ENCODE results near the gene OR1E1. TPM values are rescaled to one million over a fixed set of nuclear protein-coding genes. Genes with fewer than 3 reads are reported as not detected.
"Not testable (repeated sequence)": the region's sequence is repeated elsewhere in the genome, so short reads cannot be mapped to it uniquely, and the experiment has no call there.

The OR1E1 gene
- total RNA-seq, 1 donor from 2014 or later: not detected

DNA sequence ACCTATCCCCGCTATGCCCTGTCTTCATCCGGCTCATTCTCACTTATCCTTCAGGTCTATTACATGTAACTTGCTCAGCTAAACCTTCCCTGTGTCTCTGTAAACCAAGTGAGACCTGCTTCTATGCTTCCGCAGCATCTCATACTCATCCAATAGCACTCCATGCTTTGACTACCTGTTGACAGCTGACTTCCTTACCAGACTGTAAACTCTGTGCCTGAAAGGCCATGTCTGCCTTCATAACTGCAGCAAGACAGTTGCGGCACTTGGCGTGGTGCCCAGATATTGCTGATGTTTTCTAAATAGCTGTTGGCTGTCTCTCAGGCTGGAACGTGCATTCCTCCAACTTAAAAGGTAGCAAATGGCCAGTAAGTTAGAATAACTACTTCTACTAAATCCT lies 1.8 kb upstream of the OR1E1 start:
- no peak for DNase-seq (ENCODE audit: extremely low spot score in 2 of 2)
- Histone ChIP-seq H3K36me3 (no peaks in the 10 kb centered on the region), H3K27ac (no peak overlapping the region), H3K4me1 (no peaks in the 10 kb centered on the region), H3K9me3 (no peaks in the 10 kb centered on the region), H3K4me3 (no peak overlapping the region), H3K27me3 (no peaks in the 10 kb centered on the region)
- intact Hi-C loops (cut with DNase I): no loop called here
- TF ChIP-seq POLR2AphosphoS5 (IDR thresholded peaks at IDR 0.05; ENCODE audit: insufficient read depth in 1 of 2, low read depth in 1 of 2): no peak
- TF ChIP-seq POLR2A (IDR thresholded peaks at IDR 0.05): no peak
- TF ChIP-seq, protein P1, sequence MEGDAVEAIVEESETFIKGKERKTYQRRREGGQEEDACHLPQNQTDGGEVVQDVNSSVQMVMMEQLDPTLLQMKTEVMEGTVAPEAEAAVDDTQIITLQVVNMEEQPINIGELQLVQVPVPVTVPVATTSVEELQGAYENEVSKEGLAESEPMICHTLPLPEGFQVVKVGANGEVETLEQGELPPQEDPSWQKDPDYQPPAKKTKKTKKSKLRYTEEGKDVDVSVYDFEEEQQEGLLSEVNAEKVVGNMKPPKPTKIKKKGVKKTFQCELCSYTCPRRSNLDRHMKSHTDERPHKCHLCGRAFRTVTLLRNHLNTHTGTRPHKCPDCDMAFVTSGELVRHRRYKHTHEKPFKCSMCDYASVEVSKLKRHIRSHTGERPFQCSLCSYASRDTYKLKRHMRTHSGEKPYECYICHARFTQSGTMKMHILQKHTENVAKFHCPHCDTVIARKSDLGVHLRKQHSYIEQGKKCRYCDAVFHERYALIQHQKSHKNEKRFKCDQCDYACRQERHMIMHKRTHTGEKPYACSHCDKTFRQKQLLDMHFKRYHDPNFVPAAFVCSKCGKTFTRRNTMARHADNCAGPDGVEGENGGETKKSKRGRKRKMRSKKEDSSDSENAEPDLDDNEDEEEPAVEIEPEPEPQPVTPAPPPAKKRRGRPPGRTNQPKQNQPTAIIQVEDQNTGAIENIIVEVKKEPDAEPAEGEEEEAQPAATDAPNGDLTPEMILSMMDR (IDR thresholded peaks at IDR 0.05): no peak

DNA sequence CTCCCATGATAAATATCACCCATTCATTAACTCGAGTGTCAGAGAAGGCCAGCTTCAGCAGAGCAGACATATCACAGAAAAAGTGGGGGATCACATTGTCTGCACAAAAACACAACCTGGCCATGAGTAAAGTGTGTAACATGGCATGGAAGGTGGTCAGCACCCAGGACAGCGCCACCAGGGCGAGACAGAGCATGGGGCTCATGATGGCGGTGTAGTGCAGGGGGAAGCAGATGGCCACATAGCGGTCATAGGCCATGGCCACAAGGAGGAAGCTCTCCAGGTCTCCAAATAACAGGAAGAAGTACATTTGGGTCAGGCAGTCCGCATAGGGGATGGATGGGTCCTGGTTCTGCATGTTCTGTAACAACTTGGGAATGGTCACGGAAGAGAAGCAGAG lies 409 bp downstream of the OR1E1 start:
- DNase-seq (ENCODE audit: extremely low spot score in 2 of 2); H3K27me3 ChIP-seq; H3K4me3 ChIP-seq; intact Hi-C loops (cut with DNase I); H3K9me3 ChIP-seq; H3K4me1 ChIP-seq; H3K36me3 ChIP-seq; H3K27ac ChIP-seq: not testable (repeated sequence)

DNA sequence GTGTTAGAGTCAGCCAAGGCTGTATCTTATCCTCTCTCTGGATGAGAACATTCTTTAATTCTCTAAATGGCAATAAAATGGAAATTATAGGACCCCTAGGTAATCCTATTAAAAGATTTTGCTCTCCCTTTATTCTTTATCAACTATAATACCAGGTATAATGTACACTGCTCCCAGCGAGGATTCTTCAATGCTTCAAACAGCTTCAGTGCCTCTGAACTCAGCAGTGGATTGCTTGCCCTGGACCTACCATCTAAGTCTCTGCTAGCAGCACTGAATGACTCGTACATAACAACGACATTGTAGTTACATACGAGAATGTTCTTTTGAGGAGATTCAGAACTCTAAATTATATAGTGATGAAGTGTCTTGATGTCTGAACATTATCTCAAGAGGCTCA lies 8.4 kb downstream of the OR1E1 start:
- Histone ChIP-seq H3K4me1 (no peaks in the 10 kb centered on the region), H3K9me3 (no peaks in the 10 kb centered on the region), H3K27me3 (no peaks in the 10 kb centered on the region), H3K27ac (no peak overlapping the region), H3K36me3 (no peaks in the 10 kb centered on the region), H3K4me3 (no peak overlapping the region)
- intact Hi-C loops (cut with DNase I): no loop called here
- no peak for DNase-seq (ENCODE audit: extremely low spot score in 2 of 2)
- TF ChIP-seq, protein P1 (IDR thresholded peaks at IDR 0.05): no peak

DNA sequence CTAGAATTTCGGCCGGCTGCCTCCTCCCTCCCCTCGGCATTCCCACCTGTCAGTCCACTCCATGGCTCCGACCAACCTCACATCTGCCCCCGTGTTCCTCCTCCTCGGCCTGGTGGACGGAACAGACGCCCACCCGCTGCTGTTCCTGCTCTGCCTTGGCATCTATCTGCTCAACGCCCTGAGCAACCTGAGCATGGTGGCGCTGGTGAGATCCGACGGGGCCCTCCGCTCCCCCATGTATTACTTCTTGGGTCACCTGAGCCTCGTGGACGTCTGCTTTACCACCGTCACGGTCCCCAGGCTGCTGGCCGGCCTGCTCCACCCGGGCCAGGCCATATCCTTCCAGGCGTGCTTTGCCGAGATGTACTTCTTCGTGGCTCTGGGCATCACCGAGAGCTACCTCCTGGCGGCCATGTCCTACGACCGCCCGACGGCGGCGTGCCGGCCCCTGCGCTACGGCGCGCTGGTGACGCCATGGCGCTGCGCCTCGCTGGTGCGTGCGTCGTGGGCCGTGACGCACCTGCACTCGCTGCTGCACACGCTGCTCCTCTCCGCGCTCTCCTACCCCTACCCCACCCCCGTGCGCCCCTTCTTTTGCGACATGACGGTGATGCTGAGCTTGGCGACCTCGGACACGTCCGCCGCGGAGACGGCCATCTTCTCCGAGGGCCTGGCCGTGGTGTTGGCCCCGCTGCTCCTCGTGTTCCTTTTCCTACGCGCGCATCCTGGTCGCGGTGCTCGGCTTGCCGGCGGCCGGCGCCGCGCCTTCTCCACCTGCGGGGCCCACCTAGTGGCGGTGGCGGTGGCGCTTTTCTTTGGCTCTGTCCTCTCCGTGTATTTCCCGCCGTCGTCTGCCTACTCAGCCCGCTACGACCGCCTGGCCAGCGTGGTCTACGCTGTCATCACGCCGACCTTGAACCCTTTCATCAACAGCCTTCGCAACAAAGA lies 12.1 kb downstream of the OR1E1 start, which contains the start of gene OR3A2:
OR3A2 (minus strand) TSS at position 440 of the 948 bp plus-strand sequence.
- Histone ChIP-seq H3K4me1 (no peaks in the 10 kb centered on the region), H3K4me3 (no peak within 1 kb of the TSS), H3K9me3 (no peaks in the 10 kb centered on the region), H3K36me3 (no peaks in the 10 kb centered on the region), H3K27ac (no peak within 1 kb of the TSS), H3K27me3 (no peaks in the 10 kb centered on the region)
- no peak for DNase-seq (ENCODE audit: extremely low spot score in 2 of 2)
- intact Hi-C loops (cut with DNase I): no loop called here
- no peak for TF ChIP-seq POLR2A (IDR thresholded peaks at IDR 0.05)
- no peak for TF ChIP-seq POLR2AphosphoS5 (IDR thresholded peaks at IDR 0.05; ENCODE audit: insufficient read depth in 1 of 2, low read depth in 1 of 2)
- TF ChIP-seq, protein P1 (IDR thresholded peaks at IDR 0.05): no peak

DNA sequence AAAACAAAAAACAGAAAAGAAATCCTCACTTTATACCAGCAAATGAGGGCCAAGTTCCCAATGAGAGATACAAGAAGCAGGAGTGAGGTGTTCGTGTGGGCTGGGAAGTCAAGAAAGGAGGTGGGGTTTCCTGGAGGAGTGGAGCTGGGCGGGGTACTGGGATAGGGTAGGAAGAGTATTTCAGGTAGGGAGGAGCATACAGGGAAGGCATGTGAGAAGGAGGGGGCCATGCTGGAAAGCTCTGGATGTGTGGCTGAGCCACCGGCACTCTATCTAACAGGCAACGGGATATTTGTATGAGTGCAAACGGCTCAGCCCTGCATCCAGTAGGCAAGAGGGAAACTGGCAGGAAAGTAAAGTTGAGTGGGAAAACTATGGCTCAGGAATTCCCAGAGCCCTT lies 16.3 kb downstream of the OR1E1 start:
- Histone ChIP-seq H3K4me1 (no peaks in the 10 kb centered on the region), H3K9me3 (no peaks in the 10 kb centered on the region), H3K27me3 (no peaks in the 10 kb centered on the region), H3K36me3 (no peaks in the 10 kb centered on the region), H3K27ac (no peak overlapping the region), H3K4me3 (no peak overlapping the region)
- TF ChIP-seq, protein P1 (IDR thresholded peaks at IDR 0.05): no peak
- TF ChIP-seq POLR2AphosphoS5 (IDR thresholded peaks at IDR 0.05; ENCODE audit: insufficient read depth in 1 of 2, low read depth in 1 of 2) (no peak), POLR2A (IDR thresholded peaks at IDR 0.05) (no peak)
- intact Hi-C loops (cut with DNase I): no loop called here
- no peak for DNase-seq (ENCODE audit: extremely low spot score in 2 of 2)
